Measurements from ENCODE around the gene ZNF428. TPM values are rescaled to one million over a fixed set of nuclear protein-coding genes. Genes with fewer than 3 reads are reported as not detected.

Gene ZNF428
- total and polyA plus RNA-seq, 2 experiments from 2014 or later: 21.1 to 23.9 TPM

DNA sequence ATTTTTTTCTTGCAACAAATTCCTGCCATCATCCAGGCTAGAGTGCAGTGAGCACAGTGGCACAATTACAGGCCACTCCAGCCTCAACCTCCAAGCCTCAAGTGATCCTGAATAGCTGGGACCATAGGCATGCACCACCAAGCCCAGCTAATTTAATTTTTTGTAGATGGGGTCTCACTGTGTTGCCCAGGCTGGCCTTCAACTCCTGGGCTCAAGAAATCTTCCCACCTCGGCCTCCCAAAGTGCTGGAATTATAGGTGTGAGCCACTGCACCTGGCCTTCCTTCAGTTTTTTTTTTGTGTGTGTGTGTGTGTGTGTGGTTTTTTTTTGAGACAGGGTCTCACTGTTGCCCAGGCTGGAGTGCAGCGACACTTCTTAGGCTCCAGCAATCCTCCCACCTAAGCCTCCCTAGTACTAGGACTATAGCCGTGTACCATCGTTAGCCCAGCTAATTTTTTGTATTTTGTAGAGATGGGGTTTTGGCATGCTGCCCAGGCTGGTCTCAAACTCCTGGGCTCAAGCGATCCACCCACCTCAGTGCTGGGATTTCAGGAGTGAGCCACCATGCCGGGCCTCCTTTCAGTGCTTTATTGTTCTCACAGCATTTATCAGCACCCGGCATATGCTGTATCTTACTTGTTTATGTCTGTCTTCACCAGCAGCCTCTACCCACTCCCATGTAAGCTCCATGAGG, 13.4 kb downstream of the ZNF428 start:
- Mint-ChIP-seq H3K27me3 (ENCODE audit: insufficient read depth, low read depth, poor library complexity) (peaks cover 6% of the 10 kb centered on the region), H3K4me3 (no peak overlapping the region)
- H3K27ac ChIP-seq (ENCODE audit: low read depth): no peak overlapping the region

More for the DNA sequence above, 13.4 kb downstream of the ZNF428 start:
- ATAC-seq (no peak), DNase-seq (ENCODE audit: low spot score) (no peak)
- Mint-ChIP-seq H3K36me3 (ENCODE audit: low read depth) (peaks cover 7% of the 10 kb centered on the region; the same call in 2 of the 3 replicates), H3K27ac (no peak overlapping the region), H3K4me1 (peaks cover 9% of the 10 kb centered on the region), H3K9me3 (no peaks in the 10 kb centered on the region; the same call in 2 of the 3 replicates)
- H3F3A ChIP-seq (replicated peaks; ENCODE audit: low read depth): no peaks in the 10 kb centered on the region
- no peaks in the 10 kb centered on the region for H3K27me3 ChIP-seq (ENCODE audit: insufficient read depth)
- H3K36me3 ChIP-seq (ENCODE audit: insufficient read depth): no peaks in the 10 kb centered on the region
- H3K4me2 ChIP-seq: no peak overlapping the region
- no peak overlapping the region for H2AFZ ChIP-seq
- TF ChIP-seq JUNB (IDR thresholded peaks at IDR 0.05; ENCODE audit: unreplicated experiment) (no peak), EZH2 (IDR thresholded peaks at IDR 0.05; ENCODE audit: low read depth, unreplicated experiment) (no peak), CTCF (conservative IDR thresholded peaks at IDR 0.05; ENCODE audit: low read depth in 2 of 2) (no peak), REST (IDR thresholded peaks at IDR 0.05; ENCODE audit: unreplicated experiment) (no peak), CREB1 (CRISPR knock-in tag; IDR thresholded peaks at IDR 0.05; ENCODE audit: low read depth) (no peak), ETS1 (IDR thresholded peaks at IDR 0.05) (no peak), ZNF462 (CRISPR knock-in tag; IDR thresholded peaks at IDR 0.05) (no peak), POLR2AphosphoS5 (IDR thresholded peaks at IDR 0.05; ENCODE audit: low read depth) (no peak), ZNF114 (CRISPR knock-in tag; IDR thresholded peaks at IDR 0.05) (no peak), NANOG (IDR thresholded peaks at IDR 0.05; ENCODE audit: borderline replicate concordance) (no peak), EZH2phosphoT487 (IDR thresholded peaks at IDR 0.05; ENCODE audit: unreplicated experiment) (no peak), STAT1 (IDR thresholded peaks at IDR 0.05; ENCODE audit: unreplicated experiment) (no peak), ZNF331 (CRISPR knock-in tag; IDR thresholded peaks at IDR 0.05; ENCODE audit: low read depth) (no peak)
- H4K20me1 ChIP-seq (replicated peaks; ENCODE audit: insufficient read depth): no peaks in the 10 kb centered on the region; the same call in 1 of the 2 replicates
- H3K4me1 ChIP-seq (ENCODE audit: insufficient read depth): no peaks in the 10 kb centered on the region
- H3K79me2 ChIP-seq (replicated peaks; ENCODE audit: insufficient read depth): no peaks in the 10 kb centered on the region
- no peak overlapping the region for H3K4me3 ChIP-seq
- H3K9me2 ChIP-seq (ENCODE audit: insufficient read depth): no peaks in the 10 kb centered on the region
